IMR-90 (cell line): ENCODE results near the gene SLN. TPM values are rescaled to one million over a fixed set of nuclear protein-coding genes. Genes with fewer than 3 reads are reported as not detected.

Experiments used
- ATAC-seq: fragments of 200-7000 bp; cut with Tn5 transposase; 2 replicates; pipeline ENCODE4 v1.9.1; 2020; ENCODE audit warnings: low read depth, mild to moderate bottlenecking, moderate library complexity
- BruUV-seq: library from RNA; stranded (reverse); fragments of 400-500 nt; replicated peaks from 2 replicates; lab custom pipeline; 2021; lab: Mats Ljungman, UMichigan
- CTCF ChIA-PET: fragments of 300-600 bp; formaldehyde crosslinking; extraction: SDS; loops from one replicate; lab custom pipeline; 2021; ENCODE audit warnings: antibody characterized with exemption; lab: Yijun Ruan, JAX
- POLR2A ChIA-PET: fragments of 300-600 bp; sonication (Branson Sonifier 250); formaldehyde crosslinking; loops from one replicate; lab custom pipeline; 2022; ENCODE audit warnings: antibody characterized with exemption; ENCODE audit not compliant: unreplicated experiment; lab: Charles Lee
- DNase-seq: peaks from one replicate; pipeline ENCODE4 v3.0.0; 2013
- H2AFZ ChIP-seq: replicated peaks from 2 replicates; pipeline ENCODE3; 2013; ENCODE audit warnings: low read length, mild to moderate bottlenecking; ENCODE audit not compliant: poor library complexity
- H2AK5ac ChIP-seq: 2 replicates; pipeline ENCODE4 v1.6.1; 2013; ENCODE audit warnings: low read depth, low read length, inconsistent platforms
- H2AK9ac ChIP-seq: replicated peaks from 2 replicates; pipeline ENCODE3; 2013; ENCODE audit warnings: mild to moderate bottlenecking, low read depth, low read length, moderate library complexity; ENCODE audit not compliant: poor library complexity
- H2BK120ac ChIP-seq: 2 replicates; pipeline ENCODE4 v1.6.1; 2013; ENCODE audit warnings: low read depth, low read length, inconsistent platforms
- H2BK15ac ChIP-seq: 3 replicates; pipeline ENCODE4 v1.6.1; 2013; ENCODE audit warnings: low read depth, low read length, inconsistent platforms
- H2BK20ac ChIP-seq: 2 replicates; pipeline ENCODE4 v1.6.1; 2013; ENCODE audit warnings: low read depth, mild to moderate bottlenecking, inconsistent platforms, low read length, moderate library complexity
- H2BK5ac ChIP-seq: 2 replicates; pipeline ENCODE4 v1.6.1; 2013; ENCODE audit warnings: mild to moderate bottlenecking, low read depth, low read length, inconsistent platforms; ENCODE audit not compliant: poor library complexity, severe bottlenecking
- H3K14ac ChIP-seq: replicated peaks from 2 replicates; pipeline ENCODE4 v1.6.1; 2013; ENCODE audit warnings: low read depth, low read length, inconsistent platforms
- H3K18ac ChIP-seq: 2 replicates; pipeline ENCODE4 v1.6.1; 2013; ENCODE audit warnings: low read depth, low read length, control low read depth
- H3K23ac ChIP-seq: 2 replicates; pipeline ENCODE4 v1.6.1; 2013; ENCODE audit warnings: low read depth, low read length, inconsistent platforms
- H3K27ac ChIP-seq: 2 replicates; pipeline ENCODE4 v1.5.1; 2013; ENCODE audit warnings: mild to moderate bottlenecking, control low read depth, low read length; ENCODE audit not compliant: insufficient read depth
- H3K27me3 ChIP-seq: 2 replicates; pipeline ENCODE4 v1.6.1; 2013; ENCODE audit warnings: low read length; ENCODE audit not compliant: control insufficient read depth, insufficient read depth
- H3K36me3 ChIP-seq: 2 replicates; pipeline ENCODE4 v1.6.1; 2013; ENCODE audit warnings: low read length, mixed read lengths; ENCODE audit not compliant: control insufficient read depth, insufficient read depth
- H3K4ac ChIP-seq: 2 replicates; pipeline ENCODE4 v1.6.1; 2013; ENCODE audit warnings: low read depth, low read length, inconsistent platforms
- H3K4me1 ChIP-seq: 2 replicates; pipeline ENCODE4 v1.6.1; 2013; ENCODE audit warnings: low read length, mixed read lengths; ENCODE audit not compliant: control insufficient read depth, insufficient read depth
- H3K4me2 ChIP-seq: 2 replicates; pipeline ENCODE4 v1.6.1; 2013; ENCODE audit warnings: low read depth, mild to moderate bottlenecking, control low read depth, low read length, moderate library complexity
- H3K4me3 ChIP-seq: 2 replicates; pipeline ENCODE4 v1.5.1; 2013; ENCODE audit warnings: low read depth, mild to moderate bottlenecking, control low read depth, low read length, moderate library complexity; ENCODE audit not compliant: insufficient read depth
- H3K56ac ChIP-seq: 2 replicates; pipeline ENCODE4 v1.6.1; 2013; ENCODE audit warnings: low read length, inconsistent platforms; ENCODE audit not compliant: insufficient read depth; ENCODE audit errors: extremely low read depth
- H3K79me1 ChIP-seq, 2 experiments: 2 replicates each; pipeline ENCODE4 v1.6.1; 2013; ENCODE audit warnings: low read length in 2 of 2, inconsistent platforms in 1 of 2, low read depth in 1 of 2
- H3K9ac ChIP-seq: 2 replicates; pipeline ENCODE4 v1.6.1; 2013; ENCODE audit warnings: low read depth, low read length, control low read depth
- H3K9me1 ChIP-seq: 2 replicates; pipeline ENCODE4 v1.6.1; 2013; ENCODE audit warnings: low read length, inconsistent platforms; ENCODE audit not compliant: insufficient read depth
- H3K9me3 ChIP-seq: 2 replicates; pipeline ENCODE4 v1.6.1; 2013; ENCODE audit warnings: low read length; ENCODE audit not compliant: control insufficient read depth, insufficient read depth
- H4K20me1 ChIP-seq: 2 replicates; pipeline ENCODE4 v1.6.1; 2013; ENCODE audit warnings: low read length, inconsistent platforms; ENCODE audit not compliant: insufficient read depth
- H4K5ac ChIP-seq: 2 replicates; pipeline ENCODE4 v1.6.1; 2013; ENCODE audit warnings: mild to moderate bottlenecking, low read depth, low read length, control low read depth
- H4K8ac ChIP-seq, 2 experiments: 2 replicates each; pipeline ENCODE4 v1.6.1; 2013; ENCODE audit warnings: low read depth in 2 of 2, low read length in 2 of 2, control low read depth in 1 of 2, inconsistent platforms in 1 of 2
- H4K91ac ChIP-seq: 2 replicates; pipeline ENCODE4 v1.6.1; 2013; ENCODE audit warnings: low read depth, low read length, inconsistent platforms; ENCODE audit not compliant: insufficient read depth
- BHLHE40 ChIP-seq: fragments of 150-350 bp; IDR thresholded peaks from 2 replicates; pipeline ENCODE4 v1.6.1; 2016; ENCODE audit warnings: mild to moderate bottlenecking, low read depth, low read length
- CEBPB ChIP-seq: IDR thresholded peaks from 2 replicates; pipeline ENCODE4 v1.6.1; 2012; ENCODE audit warnings: low read depth, low read length, improper control_type of control experiment
- CHD1 ChIP-seq: IDR thresholded peaks from 2 replicates; pipeline ENCODE4 v1.6.1; 2012; ENCODE audit warnings: low read depth, low read length, improper control_type of control experiment
- FOS ChIP-seq: fragments of 150-350 bp; IDR thresholded peaks from 2 replicates; pipeline ENCODE4 v1.6.1; 2016; ENCODE audit warnings: low read depth, low read length
- MAFK ChIP-seq: IDR thresholded peaks from 2 replicates; pipeline ENCODE4 v1.6.1; 2012; ENCODE audit warnings: low read depth, low read length, improper control_type of control experiment
- MAZ ChIP-seq: IDR thresholded peaks from 2 replicates; pipeline ENCODE4 v1.6.1; 2012; ENCODE audit warnings: low read depth, mild to moderate bottlenecking, low read length, improper control_type of control experiment, moderate library complexity, borderline replicate concordance
- MXI1 ChIP-seq: IDR thresholded peaks from 2 replicates; pipeline ENCODE4 v1.6.1; 2012; ENCODE audit warnings: low read depth, mild to moderate bottlenecking, low read length, moderate library complexity, borderline replicate concordance
- POLR2A ChIP-seq: IDR thresholded peaks from 2 replicates; pipeline ENCODE4 v1.6.1; 2012; ENCODE audit warnings: mild to moderate bottlenecking, low read depth, low read length
- RAD21 ChIP-seq: IDR thresholded peaks from 2 replicates; pipeline ENCODE4 v1.6.1; 2012; ENCODE audit warnings: low read length, improper control_type of control experiment
- RCOR1 ChIP-seq: IDR thresholded peaks from 2 replicates; pipeline ENCODE4 v1.6.1; 2012; ENCODE audit warnings: mild to moderate bottlenecking, low read length, improper control_type of control experiment; ENCODE audit not compliant: insufficient replicate concordance
- RFX5 ChIP-seq: IDR thresholded peaks from 2 replicates; pipeline ENCODE4 v1.8.0; 2012; ENCODE audit warnings: low read depth, mild to moderate bottlenecking, low read length, moderate library complexity
- SMC3 ChIP-seq: fragments of 150-350 bp; IDR thresholded peaks from 2 replicates; pipeline ENCODE4 v1.6.1; 2016; ENCODE audit warnings: low read depth, mild to moderate bottlenecking, antibody characterized with exemption, low read length, moderate library complexity
- WGBS, 2 experiments: methylation state at CpG; one replicate each; pipeline versions ENCODE4 v1.1.5 to v1.1.7; 2013; ENCODE audit warnings: missing lambda C conversion rate in 2 of 2; ENCODE audit not compliant: insufficient read length in 1 of 2; ENCODE audit errors: extremely low coverage in 2 of 2; 5-methylcytosine and 5-hydroxymethylcytosine counted together
- dilution Hi-C: fragments of 300-500 bp; cut with HindIII; formaldehyde crosslinking; loops from one replicate; pipeline ENCODE4 v1.14.3; 2018; ENCODE audit warnings: low sequenced_read_pairs; ENCODE audit not compliant: unreplicated experiment
- in situ Hi-C: fragments of 300-500 bp; cut with MboI; formaldehyde crosslinking; loops from 3 replicates; pipeline ENCODE4 v1.14.3; 2019; ENCODE audit warnings: low sequenced_read_pairs, inconsistent platforms, mixed read lengths
- intact Hi-C: fragments of 100-400 bp; cut with micrococcal nuclease; formaldehyde crosslinking; loops from 2 replicates; pipeline ENCODE4 v1.10.0; 2022
- polyA plus RNA-seq, 3 experiments: library from polyadenylated mRNA; depleted of rRNA; stranded (reverse); fragments of >200 nt; gene quantifications; 2 replicates each; pipeline ENCODE4 v1.2.3, GENCODE V29; 2012; ENCODE audit warnings: low replicate concordance in 1 of 3
- total RNA-seq: library from RNA; depleted of rRNA; stranded (reverse); fragments of >200 nt; gene quantifications from 2 replicates; pipeline ENCODE4 v1.2.3, GENCODE V29; 2012
- TF ChIP-seq, protein P1 (sequence below): fragments of 150-350 bp; IDR thresholded peaks from 2 replicates; pipeline ENCODE4 v1.6.1; 2017; ENCODE audit warnings: mild to moderate bottlenecking, antibody characterized with exemption, low read length, low read depth
- TF ChIP-seq, protein P2 (sequence below): conservative IDR thresholded peaks from 2 replicates; pipeline ENCODE4 v1.5.1; 2012; ENCODE audit warnings: mild to moderate bottlenecking, low read depth, low read length, improper control_type of control experiment
- TF ChIP-seq, protein P3 (sequence below): fragments of 150-350 bp; IDR thresholded peaks from 2 replicates; pipeline ENCODE4 v1.6.1; 2016; ENCODE audit warnings: low read depth, mild to moderate bottlenecking, low read length, moderate library complexity, borderline replicate concordance

The SLN gene
- total and polyA plus RNA-seq, 2 of the 4 experiments (the other 2 are of a cell fraction) = not detected

DNA sequence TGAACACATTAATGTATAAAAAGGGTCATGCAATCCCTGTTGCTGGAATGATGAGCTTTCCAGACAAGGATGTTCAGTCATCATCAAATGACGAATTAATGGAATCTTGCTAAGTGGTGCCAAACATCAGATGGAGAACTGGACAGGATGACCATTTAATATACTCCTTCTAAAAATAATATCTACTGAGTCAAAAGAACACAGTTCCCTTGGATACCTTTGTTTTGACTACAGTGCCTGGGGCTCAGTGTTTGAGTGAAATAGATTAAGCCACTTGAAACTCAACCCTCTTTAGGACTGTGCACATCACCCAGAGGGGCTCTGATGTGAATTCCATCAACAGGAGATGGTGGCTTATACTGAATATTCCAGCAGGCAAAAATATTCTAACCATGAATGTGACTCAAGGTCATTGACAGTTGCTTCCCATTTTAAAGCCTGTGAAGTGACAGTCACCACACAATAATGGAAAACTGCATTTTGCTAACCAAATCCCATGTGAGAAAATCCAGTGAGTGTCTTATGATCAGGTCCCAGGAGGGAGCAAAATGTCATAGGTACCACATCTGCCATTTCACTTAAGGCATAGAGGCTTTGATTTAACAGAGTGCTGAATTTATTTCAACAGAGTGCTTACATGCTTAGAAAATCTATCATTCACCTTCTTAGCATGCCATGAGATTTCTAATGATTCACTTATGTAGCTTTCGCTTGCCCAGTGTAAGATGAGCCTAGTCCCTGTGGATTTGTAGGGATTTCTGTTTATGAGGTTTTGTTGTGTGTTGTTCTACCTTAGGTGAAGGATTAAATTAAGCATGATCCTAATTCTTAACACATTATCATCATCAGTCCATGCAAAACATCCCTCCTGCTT lies 41.3 kb upstream of the SLN start:
- BruUV-seq = no TSS peak
- Histone ChIP-seq H3K14ac (no peak overlapping the region), H2AK5ac (no peak overlapping the region), H3K4me2 (no peak overlapping the region), H2BK20ac (no peak overlapping the region), H3K4me3 (no peak overlapping the region), H2AK9ac (no peak overlapping the region), H4K5ac (no peak overlapping the region), H4K91ac (no peak overlapping the region), H3K18ac (no peak overlapping the region), H3K9me1 (no peaks in the 10 kb centered on the region), H3K9ac (no peak overlapping the region), H3K9me3 (no peaks in the 10 kb centered on the region), H4K20me1 (no peaks in the 10 kb centered on the region), H3K23ac (no peak overlapping the region), H3K36me3 (no peaks in the 10 kb centered on the region), H2BK120ac (no peak overlapping the region), H2BK15ac (no peak overlapping the region), H2BK5ac (no peak overlapping the region), H4K8ac (no peak overlapping the region), H3K4ac (no peak overlapping the region), H3K56ac (no peak overlapping the region), H3K27me3 (peaks cover under 1% of the 10 kb centered on the region; the same call in 1 of the 2 replicates), H3K27ac (no peak overlapping the region), H2AFZ (no peak overlapping the region), H3K79me1 (no peaks in the 10 kb centered on the region), H3K4me1 (no peaks in the 10 kb centered on the region)
- no peak for DNase-seq
- dilution Hi-C loops = no loop called here
- CTCF ChIA-PET = interaction anchor here (1.0 kb wide), 1 partner anchor 17 kb away, joined by 3 read pairs; no protein-coding TSS in a partner anchor
- in situ Hi-C loops = no loop called here
- POLR2A ChIA-PET = no interaction called here
- WGBS, 2 experiments = no CpG with 5 or more reads among the region's 2 CpGs
- intact Hi-C loops = no loop called here
- ATAC-seq = no peak
- TF ChIP-seq RAD21 = no peak
- TF ChIP-seq BHLHE40 = no peak
- TF ChIP-seq MXI1 = no peak
- TF ChIP-seq MAFK = no peak
- no peak for TF ChIP-seq SMC3
- TF ChIP-seq, protein P1, sequence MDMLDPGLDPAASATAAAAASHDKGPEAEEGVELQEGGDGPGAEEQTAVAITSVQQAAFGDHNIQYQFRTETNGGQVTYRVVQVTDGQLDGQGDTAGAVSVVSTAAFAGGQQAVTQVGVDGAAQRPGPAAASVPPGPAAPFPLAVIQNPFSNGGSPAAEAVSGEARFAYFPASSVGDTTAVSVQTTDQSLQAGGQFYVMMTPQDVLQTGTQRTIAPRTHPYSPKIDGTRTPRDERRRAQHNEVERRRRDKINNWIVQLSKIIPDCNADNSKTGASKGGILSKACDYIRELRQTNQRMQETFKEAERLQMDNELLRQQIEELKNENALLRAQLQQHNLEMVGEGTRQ = no peak
- TF ChIP-seq FOS = no peak
- TF ChIP-seq CHD1 = no peak
- no peak for TF ChIP-seq CEBPB
- TF ChIP-seq RFX5 = no peak
- TF ChIP-seq MAZ = no peak
- TF ChIP-seq, protein P2, sequence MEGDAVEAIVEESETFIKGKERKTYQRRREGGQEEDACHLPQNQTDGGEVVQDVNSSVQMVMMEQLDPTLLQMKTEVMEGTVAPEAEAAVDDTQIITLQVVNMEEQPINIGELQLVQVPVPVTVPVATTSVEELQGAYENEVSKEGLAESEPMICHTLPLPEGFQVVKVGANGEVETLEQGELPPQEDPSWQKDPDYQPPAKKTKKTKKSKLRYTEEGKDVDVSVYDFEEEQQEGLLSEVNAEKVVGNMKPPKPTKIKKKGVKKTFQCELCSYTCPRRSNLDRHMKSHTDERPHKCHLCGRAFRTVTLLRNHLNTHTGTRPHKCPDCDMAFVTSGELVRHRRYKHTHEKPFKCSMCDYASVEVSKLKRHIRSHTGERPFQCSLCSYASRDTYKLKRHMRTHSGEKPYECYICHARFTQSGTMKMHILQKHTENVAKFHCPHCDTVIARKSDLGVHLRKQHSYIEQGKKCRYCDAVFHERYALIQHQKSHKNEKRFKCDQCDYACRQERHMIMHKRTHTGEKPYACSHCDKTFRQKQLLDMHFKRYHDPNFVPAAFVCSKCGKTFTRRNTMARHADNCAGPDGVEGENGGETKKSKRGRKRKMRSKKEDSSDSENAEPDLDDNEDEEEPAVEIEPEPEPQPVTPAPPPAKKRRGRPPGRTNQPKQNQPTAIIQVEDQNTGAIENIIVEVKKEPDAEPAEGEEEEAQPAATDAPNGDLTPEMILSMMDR = no peak
- no peak for TF ChIP-seq POLR2A
- TF ChIP-seq RCOR1 = no peak
- TF ChIP-seq, protein P3, sequence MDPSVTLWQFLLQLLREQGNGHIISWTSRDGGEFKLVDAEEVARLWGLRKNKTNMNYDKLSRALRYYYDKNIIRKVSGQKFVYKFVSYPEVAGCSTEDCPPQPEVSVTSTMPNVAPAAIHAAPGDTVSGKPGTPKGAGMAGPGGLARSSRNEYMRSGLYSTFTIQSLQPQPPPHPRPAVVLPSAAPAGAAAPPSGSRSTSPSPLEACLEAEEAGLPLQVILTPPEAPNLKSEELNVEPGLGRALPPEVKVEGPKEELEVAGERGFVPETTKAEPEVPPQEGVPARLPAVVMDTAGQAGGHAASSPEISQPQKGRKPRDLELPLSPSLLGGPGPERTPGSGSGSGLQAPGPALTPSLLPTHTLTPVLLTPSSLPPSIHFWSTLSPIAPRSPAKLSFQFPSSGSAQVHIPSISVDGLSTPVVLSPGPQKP = no peak
